NCI-H1092 treated with DMSO at 0.1 percent for 48 hours (cell line): ENCODE results near the gene RGS9.

Experiments used
- DNase-seq: peaks from one replicate; lab custom pipeline; 2025; lab: John Stamatoyannopoulos, UW

Gene RGS9

GRCh38 chr17:65219124-65219523 is 82.0 kb downstream of the RGS9 start:
- DNase-seq = no peak

DNA sequence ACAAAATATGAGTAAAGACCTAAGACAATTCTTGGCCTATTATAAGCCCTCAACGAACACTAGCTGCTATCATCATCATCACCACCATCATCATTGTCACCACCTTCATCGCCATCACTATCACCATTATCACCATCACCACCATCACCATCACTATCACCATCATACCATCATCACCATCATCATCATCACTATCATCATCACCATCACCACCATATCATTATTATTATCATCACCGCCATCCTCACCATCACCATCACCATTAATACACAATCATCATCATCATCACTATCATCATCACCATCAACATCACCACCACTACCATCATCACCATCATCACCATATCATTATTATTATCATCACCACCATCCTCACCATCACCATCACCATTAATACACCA is 82.5 kb downstream of the RGS9 start:
- no peak for DNase-seq

DNA sequence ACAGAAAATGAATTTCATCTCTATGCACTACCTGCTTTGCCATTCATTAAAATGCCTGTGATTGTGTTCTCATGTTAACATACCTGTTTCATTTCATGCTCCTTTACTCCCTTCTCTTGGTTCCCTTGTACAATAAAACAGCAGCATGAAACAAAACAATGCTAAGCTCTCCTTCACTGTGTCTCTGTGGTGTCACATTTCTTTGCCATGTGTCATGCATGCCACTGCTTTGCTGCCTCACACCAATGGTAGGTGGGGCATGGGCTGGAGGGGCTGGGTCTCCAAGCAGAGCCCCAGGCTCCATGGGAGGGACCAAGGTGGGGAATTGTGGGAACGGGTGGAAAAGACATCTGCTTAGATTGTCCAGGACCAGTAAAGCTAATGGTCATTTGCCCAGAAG is 83.6 kb downstream of the RGS9 start:
- DNase-seq = no peak

DNA sequence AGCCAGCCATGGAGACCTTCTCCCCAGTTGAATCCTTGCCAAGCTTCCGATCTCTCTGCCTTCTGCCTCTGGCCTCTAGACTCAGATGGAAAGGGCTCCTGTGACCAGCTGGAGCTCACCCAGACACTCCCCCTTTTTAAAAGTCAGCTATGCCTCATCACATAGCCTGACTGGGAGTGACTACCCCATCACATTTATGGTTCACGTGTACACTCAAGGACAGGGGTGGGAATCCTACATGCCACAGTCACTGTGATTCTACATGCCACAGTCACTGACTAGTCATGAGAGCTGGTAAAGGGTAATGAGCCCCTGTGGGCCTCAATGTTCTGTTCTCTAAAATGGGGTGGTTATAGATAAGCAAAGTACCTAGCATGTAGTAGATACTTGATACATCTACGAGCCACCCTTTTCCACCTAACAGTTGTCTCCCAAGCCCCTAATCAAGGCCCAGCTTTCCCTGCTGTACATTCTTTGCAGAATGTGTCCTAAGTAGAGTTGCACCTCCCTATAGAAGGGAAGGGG is 85.1 kb downstream of the RGS9 start:
- no peak for DNase-seq

DNA sequence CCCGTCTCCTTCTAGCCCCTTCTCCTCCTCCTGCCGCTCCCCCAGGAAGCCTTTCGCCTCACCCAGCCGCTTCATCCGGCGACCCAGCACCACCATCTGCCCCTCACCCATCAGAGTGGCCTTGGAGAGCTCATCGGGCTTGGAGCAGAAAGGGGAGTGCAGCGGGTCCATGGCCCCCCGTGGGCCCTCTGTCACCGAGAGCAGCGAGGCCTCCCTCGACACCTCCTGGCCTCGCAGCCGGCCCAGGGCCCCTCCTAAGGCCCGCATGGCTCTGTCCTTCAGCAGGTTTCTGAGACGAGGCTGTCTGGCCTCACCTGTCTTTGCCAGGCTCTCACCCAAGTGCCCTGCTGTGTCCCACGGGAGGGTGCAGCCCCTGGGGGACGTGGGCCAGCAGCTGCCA is 87.9 kb downstream of the RGS9 start:
- no peak for DNase-seq

- DNase-seq = peak; percentile 3
Observed at GRCh38 chr17:65226227-65226626, 89.1 kb downstream of the RGS9 start.

DNA sequence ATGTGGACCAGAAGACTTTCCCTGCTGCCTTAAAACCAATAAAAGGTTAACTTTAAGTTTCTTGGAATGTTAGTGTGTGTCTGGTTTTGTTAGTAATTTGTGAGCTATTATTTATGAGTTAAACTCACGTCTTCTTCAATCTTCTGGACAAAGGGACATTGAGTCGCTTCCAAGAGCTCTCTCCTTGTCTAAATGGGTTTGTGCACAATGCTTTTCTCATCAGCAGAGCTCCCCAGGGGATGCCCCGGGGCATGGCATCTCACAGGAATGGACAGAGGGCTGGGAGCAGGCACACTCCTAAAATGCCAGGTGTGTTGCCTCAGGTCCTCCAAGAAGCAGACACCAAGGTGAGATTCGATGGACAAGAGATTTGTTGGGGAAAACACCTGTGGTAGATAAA is 90.5 kb downstream of the RGS9 start:
- DNase-seq = no peak

GRCh38 chr17:65228287-65228686 is 91.1 kb downstream of the RGS9 start:
- DNase-seq = no peak

DNA sequence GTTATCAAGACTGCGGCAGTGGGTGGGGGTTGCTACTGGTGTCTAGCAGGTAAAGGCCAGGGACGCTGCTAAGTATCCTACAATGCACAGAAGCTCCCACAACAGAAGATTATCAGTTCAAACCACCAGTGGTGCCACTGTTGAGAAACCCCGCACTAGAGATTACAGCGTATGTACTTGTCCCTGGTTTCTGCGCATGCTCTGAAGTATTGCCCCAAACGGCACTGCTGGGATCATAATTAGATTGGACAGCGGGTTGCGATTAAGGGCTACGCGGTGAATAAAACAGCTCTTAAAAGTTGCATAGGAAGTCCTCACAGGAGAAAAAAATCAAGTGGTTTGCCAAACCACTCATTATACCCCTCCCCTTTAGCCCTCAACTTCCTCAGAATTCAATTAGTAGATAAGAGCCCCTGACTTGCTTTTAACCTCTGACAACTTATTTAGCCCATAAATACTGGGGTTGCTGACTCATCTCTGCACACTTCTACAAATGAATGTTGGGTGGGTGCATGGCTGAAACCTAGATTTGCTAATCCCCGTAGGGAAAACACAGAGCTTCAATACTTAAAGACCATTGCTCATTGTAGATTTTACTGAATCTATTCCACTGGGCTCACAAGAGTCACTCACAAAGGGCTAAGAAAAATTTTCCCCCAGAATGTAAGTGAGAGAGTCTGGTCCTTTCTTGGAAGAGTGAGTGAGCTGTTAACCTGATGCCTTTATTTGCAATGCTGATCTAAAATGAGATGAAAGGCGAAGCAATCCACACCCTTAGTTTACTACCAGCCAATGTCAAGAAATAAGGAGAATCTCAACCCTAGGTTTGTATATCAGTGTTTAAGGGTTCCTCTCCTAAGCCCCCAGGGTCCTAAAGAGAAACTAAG is 91.8 kb downstream of the RGS9 start:
- DNase-seq = peak; percentile 1

GRCh38 chr17:65229621-65229995 is 92.4 kb downstream of the RGS9 start:
- no peak for DNase-seq

DNA sequence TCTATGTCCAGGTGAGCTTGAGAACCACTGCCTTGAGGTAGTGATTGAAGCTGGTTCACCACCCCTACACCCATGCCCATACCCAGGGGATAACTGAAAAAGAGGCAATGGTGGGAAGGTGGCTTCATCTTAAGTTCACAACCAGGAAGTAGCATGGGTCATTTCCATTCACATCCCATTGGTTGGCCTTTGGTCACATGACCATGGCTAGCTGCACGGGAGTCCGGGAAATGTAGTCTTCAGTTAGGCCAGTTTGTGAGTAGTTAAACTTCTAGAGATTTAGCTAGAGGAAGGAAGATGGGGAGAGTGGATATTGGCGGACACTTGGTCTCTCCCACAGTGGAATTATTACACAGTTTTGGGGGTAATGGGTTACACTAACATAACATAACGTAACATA is 92.9 kb downstream of the RGS9 start:
- no peak for DNase-seq

- no peak for DNase-seq
Observed at GRCh38 chr17:65231086-65231485, 93.9 kb downstream of the RGS9 start.

DNA sequence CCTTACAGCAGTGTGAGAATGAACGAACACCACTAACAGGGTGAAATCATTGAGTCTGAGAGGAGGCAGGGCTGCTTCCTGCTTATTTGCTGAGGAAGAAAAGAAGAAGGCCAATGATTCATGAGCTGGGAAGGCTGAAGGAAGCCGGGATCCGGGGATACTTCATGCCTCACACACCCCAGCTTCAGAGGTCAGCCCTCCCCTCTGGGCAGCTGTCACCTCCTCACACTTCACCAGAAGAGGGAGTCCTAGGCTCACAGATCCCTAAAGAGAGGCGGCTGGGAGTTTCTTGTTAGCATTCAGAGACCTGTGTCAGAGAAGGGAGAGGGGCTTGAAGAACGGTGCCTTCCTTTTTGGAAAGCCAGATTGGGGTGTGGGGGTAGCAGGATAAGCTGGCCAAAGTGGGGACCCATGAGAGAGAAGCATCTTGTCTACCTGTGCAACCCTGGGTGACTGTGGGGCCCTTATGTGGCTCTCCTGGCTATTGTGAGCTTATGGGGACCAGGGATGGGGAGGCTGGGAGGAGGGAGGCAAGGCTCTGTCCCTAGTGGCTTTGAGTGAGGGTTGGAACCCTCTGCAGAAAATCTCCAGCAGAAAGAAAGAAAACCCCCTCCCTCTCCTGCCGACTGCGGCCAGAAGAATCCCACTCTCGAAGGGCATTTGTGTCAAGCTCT is 94.6 kb downstream of the RGS9 start:
- peak; percentile 67 for DNase-seq

- DNase-seq = no peak
Observed at GRCh38 chr17:65235284-65235683, 98.1 kb downstream of the RGS9 start.

GRCh38 chr17:65236321-65236720 is 99.2 kb downstream of the RGS9 start:
- no peak for DNase-seq

DNA sequence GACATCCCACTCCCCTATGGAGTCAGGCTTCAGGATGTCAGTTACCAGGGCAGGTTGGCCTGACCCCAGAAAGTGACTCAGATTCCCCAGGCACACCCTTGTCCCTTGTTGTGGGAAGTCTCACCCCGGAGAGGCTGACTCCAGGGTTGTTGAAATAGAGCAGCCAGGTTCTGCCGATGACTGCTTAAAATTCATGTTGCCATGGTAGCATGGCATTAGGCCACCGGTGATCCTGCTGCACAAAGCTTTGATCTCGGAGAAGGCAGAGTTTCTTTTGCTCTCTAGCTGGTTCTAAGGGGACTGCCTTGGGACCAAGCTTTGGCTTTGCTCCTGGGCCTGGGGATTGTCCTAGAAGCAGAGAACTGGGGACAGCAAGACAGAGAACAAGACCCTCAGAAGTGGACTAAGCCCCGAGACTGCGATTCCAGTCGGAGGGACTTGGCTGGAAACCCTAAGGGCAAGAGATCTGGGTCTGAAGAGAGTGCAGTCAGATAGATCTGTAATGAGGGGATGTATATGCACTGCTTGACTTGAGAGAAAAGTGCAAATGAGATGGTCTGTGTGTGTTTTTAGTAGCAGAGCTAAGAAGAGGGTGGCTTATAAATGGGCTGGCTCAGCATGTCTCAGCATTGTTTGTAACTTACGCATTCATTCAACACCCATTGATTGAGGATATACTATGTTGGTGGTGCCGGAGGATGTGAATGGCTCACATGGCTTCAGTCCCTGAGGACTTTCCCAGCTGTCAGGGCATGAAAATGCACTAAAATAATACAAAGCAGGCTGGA is 106.9 kb downstream of the RGS9 start:
- peak; percentile 73 for DNase-seq

DNA sequence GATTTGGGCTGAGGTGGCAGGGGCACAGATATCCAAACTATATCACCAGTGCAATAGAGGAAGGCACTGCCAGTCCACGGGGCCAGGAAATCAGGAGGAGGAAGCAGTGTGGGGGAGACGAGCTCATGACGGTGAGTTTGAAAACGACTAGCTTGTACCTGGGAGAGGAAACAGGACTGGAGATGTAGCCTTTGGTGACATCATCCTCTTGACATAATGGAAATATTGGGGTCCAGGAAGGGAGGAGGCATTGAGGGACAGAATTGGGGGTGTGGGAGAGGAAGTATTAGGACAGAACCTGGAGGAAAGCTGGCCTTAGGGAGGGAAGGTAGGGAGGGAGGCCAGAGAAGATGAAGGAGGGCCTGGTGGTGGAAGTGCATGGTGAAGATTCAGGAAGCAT is 109.1 kb downstream of the RGS9 start:
- DNase-seq = no peak

DNA sequence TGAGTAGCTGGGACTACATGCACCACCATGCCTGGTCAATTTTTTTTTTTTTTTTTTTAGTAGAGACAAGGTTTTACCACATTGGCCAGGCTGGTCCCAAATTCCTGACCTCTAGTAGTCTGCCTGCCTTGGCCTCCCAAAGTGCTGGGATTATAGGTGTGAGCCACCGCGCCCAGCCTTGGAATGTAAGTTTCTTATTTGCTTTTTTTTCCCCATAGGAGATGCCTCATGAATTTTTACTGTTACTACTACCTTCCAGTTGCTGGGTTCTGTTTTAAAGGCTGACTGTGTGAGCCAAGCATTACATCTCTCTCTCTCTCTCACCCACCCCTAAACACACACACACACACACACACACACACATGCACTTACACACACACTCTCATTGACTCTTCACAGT is 112.6 kb downstream of the RGS9 start:
- DNase-seq = no peak

GRCh38 chr17:65254166-65254565 is 117.0 kb downstream of the RGS9 start:
- no peak for DNase-seq

- DNase-seq = no peak
Observed at GRCh38 chr17:65259281-65259680, 122.1 kb downstream of the RGS9 start.

GRCh38 chr17:65259696-65260485 is 122.7 kb downstream of the RGS9 start:
- DNase-seq = no peak

DNA sequence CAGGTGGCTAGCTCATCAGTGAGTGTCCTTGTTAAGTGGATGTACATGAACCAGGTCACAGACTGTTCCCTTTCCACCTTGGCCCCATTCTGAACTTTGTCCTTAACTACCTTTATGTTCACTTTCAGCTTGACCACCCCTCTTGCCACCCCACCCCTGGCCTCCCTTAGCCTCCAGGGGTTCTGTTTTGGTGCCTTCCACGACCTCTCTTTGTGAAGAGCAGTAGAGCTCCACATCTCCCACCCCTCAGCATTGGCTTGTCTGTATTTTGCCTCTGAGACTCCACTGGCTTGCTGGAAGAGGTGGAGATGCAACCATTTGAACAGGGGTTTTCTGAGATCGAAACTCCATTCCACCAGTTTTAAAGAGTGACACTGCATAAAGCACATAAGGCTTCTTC is 123.5 kb downstream of the RGS9 start:
- DNase-seq = no peak
